GM12878 (cell line): ENCODE data around the gene TIA1. TPM values are rescaled to one million over a fixed set of nuclear protein-coding genes. Genes with fewer than 3 reads are reported as not detected.
A peak's percentile ranks its signal among the peaks of the same experiment; 100 is the strongest.

Source experiments
- BCL11A ChIP-seq: IDR thresholded peaks from 2 replicates; pipeline ENCODE4 v1.6.1; 2011; ENCODE audit warnings: low read depth, low read length
- BMI1 ChIP-seq: fragments of 450-650 bp; IDR thresholded peaks from 2 replicates; pipeline ENCODE4 v1.6.1; 2016; ENCODE audit warnings: mild to moderate bottlenecking, moderate library complexity, borderline replicate concordance
- CBFB ChIP-seq: IDR thresholded peaks from 2 replicates; pipeline ENCODE4 v1.6.1; 2016; ENCODE audit warnings: antibody characterized with exemption, low read depth
- CHD1 ChIP-seq: IDR thresholded peaks from 2 replicates; pipeline ENCODE4 v1.6.1; 2012; ENCODE audit warnings: low read depth, low read length, improper control_type of control experiment
- CHD2 ChIP-seq: IDR thresholded peaks from 2 replicates; pipeline ENCODE4 v1.6.1; 2011; ENCODE audit warnings: low read depth, low read length, improper control_type of control experiment, borderline replicate concordance
- HDGF ChIP-seq: fragments of 450-650 bp; IDR thresholded peaks from 2 replicates; pipeline ENCODE4 v1.6.1; 2016; ENCODE audit warnings: antibody characterized with exemption
- JUNB ChIP-seq: IDR thresholded peaks from 2 replicates; pipeline ENCODE4 v1.6.1; 2016; ENCODE audit warnings: antibody characterized with exemption, mild to moderate bottlenecking
- LARP7 ChIP-seq: fragments of 450-650 bp; IDR thresholded peaks from 2 replicates; pipeline ENCODE4 v1.6.1; 2017; ENCODE audit warnings: mild to moderate bottlenecking
- MYC ChIP-seq: IDR thresholded peaks from 2 replicates; pipeline ENCODE4 v1.6.1; 2011; ENCODE audit warnings: mild to moderate bottlenecking, low read length, moderate library complexity, inconsistent platforms; ENCODE audit not compliant: insufficient read depth, insufficient replicate concordance, insufficient read length, severe bottlenecking
- NFYA ChIP-seq: IDR thresholded peaks from 2 replicates; pipeline ENCODE4 v1.6.1; 2011; ENCODE audit warnings: low read depth, mild to moderate bottlenecking, low read length, improper control_type of control experiment, borderline replicate concordance
- NFYB ChIP-seq: IDR thresholded peaks from 2 replicates; pipeline ENCODE4 v1.6.1; 2011; ENCODE audit warnings: low read depth, mild to moderate bottlenecking, low read length, improper control_type of control experiment, moderate library complexity; ENCODE audit not compliant: insufficient read depth
- NR2C2 ChIP-seq: IDR thresholded peaks from 2 replicates; pipeline ENCODE4 v1.6.1; 2011; ENCODE audit warnings: borderline replicate concordance, low read depth; ENCODE audit not compliant: control insufficient read depth, insufficient read length
- NR2F1 ChIP-seq: fragments of 450-650 bp; conservative IDR thresholded peaks from 2 replicates; pipeline ENCODE4 v1.6.1; 2017; ENCODE audit warnings: mild to moderate bottlenecking
- RAD51 ChIP-seq: fragments of 450-650 bp; IDR thresholded peaks from 2 replicates; pipeline ENCODE4 v1.6.1; 2016; ENCODE audit warnings: moderate library complexity, mild to moderate bottlenecking, inconsistent platforms
- RB1 ChIP-seq: fragments of 450-650 bp; formaldehyde crosslinking; IDR thresholded peaks from 2 replicates; pipeline ENCODE4 v1.6.1; 2017; ENCODE audit warnings: mild to moderate bottlenecking, borderline replicate concordance
- RCOR1 ChIP-seq: conservative IDR thresholded peaks from 2 replicates; pipeline ENCODE4 v1.6.1; 2012; ENCODE audit warnings: low read depth, low read length, improper control_type of control experiment
- YY1 ChIP-seq: IDR thresholded peaks from 2 replicates; pipeline ENCODE4 v1.6.1; 2011; ENCODE audit warnings: low read depth, mild to moderate bottlenecking, low read length
- ZBED1 ChIP-seq: IDR thresholded peaks from 2 replicates; pipeline ENCODE4 v1.6.1; 2016; ENCODE audit warnings: borderline replicate concordance
- ZNF622 ChIP-seq: fragments of 450-650 bp; IDR thresholded peaks from 2 replicates; pipeline ENCODE4 v1.6.1; 2017; ENCODE audit warnings: mild to moderate bottlenecking, inconsistent platforms
- ZSCAN29 ChIP-seq: fragments of 450-650 bp; IDR thresholded peaks from 2 replicates; pipeline ENCODE4 v1.6.1; 2017; ENCODE audit warnings: mild to moderate bottlenecking, moderate library complexity
- polyA plus RNA-seq, 11 experiments: library from polyadenylated mRNA; depleted of rRNA in 4 of 11; unstranded in 6 of 11; stranded (reverse) in 5 of 11; fragments of >200 nt; fragmentation: Nextera tagmentation in 4 of 11; fragmentation: Illumina TruSeq in 1 of 11; extraction: Ambion mirVana in 4 of 11; extraction: Trizol in 1 of 11; gene quantifications; 1 replicate in 1 of 11; 2 replicates in 10 of 11; pipeline versions ENCODE4 v1.2.1 to v1.2.3, GENCODE V29; 2011 to 2016; ENCODE audit warnings: inconsistent platforms in 2 of 11, missing spikeins in 2 of 11, low read depth in 1 of 11
- total RNA-seq, 4 experiments: library from RNA; depleted of rRNA in 3 of 4; stranded (reverse); fragments of >200 nt in 3 of 4; fragmentation: Illumina TruSeq in 1 of 4; extraction: Trizol in 1 of 4; gene quantifications; 2 replicates each; pipeline versions ENCODE4 v1.2.1 to v1.2.3, GENCODE V29; 2013 to 2021
- TF ChIP-seq, protein P1 (sequence below): fragments of 450-650 bp; IDR thresholded peaks from 2 replicates; pipeline ENCODE4 v1.6.1; 2018; ENCODE audit warnings: borderline replicate concordance, mild to moderate bottlenecking; ENCODE audit not compliant: partially characterized antibody
- TF ChIP-seq, protein P2 (sequence below), 3 experiments: IDR thresholded peaks in 2 of 3; conservative IDR thresholded peaks in 1 of 3; 2 replicates each; pipeline ENCODE4 v1.5.1; 2011; ENCODE audit warnings: low read depth in 3 of 3, low read length in 3 of 3, mild to moderate bottlenecking in 3 of 3, control low read depth in 2 of 3, moderate library complexity in 2 of 3, inconsistent platforms in 1 of 3, mixed read lengths in 1 of 3; ENCODE audit not compliant: control insufficient read depth in 2 of 3, insufficient read depth in 1 of 3; ENCODE audit errors: extremely low read depth in 1 of 3
- TF ChIP-seq, protein P3 (sequence below): IDR thresholded peaks from 2 replicates; pipeline ENCODE4 v1.6.1; 2012; ENCODE audit warnings: low read depth, low read length, improper control_type of control experiment
- TF ChIP-seq, protein P4 (sequence below): fragments of 450-650 bp; conservative IDR thresholded peaks from 2 replicates; pipeline ENCODE4 v1.6.1; 2017; ENCODE audit warnings: mild to moderate bottlenecking, moderate library complexity

Gene TIA1
- total and polyA plus RNA-seq, 10 of the 15 experiments (the other 5 are each of a cell fraction or from before 2014, with no cell fraction given): 21.5 to 155 (median 67.0) TPM

DNA sequence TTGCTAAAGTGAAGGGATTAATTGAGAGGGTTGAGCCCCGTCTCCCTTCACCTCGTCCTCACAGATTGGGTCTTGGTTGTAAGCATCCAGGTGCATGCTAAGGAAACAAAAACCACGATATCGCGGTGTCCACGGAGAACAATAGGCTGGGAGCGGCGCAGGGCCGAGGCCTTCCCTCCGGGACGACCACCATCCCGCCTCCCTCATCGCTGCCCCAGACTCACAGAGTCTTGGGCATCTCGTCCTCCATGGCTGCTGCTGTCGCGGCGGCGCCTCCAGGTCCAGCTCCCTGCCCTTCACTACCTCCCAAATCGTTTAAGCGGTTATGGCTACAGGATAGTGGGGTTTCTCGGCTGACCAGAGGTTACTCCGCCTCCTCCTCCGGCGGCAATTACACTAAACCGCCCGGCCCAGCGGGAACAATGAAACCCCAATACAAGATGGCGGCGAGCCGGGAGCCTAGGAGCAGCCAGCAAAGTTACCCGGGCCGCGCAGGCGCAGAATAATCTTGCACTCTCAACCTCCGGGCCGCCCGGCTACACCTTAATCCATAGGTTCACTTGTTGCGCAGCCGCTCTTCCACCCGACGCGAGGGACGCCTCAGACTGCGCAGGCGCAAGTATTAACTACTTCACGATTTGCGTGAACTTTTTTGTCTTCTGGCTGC is at the start of gene TIA1 (continued):
- TF ChIP-seq MYC (no peak), RAD51 (no peak), HDGF (0 out of 2 replicates have a peak, but pooled peaks have one; percentile 48), NFYB (no peak), ZNF622 (no peak), RB1 (no peak; the same call in 1 of the 2 replicates), CHD2 (0 out of 2 replicates have a peak, but pooled peaks have one; percentile 12), CHD1 (no peak), BMI1 (no peak), ZSCAN29 (no peak), BCL11A (no peak), LARP7 (peak; percentile 80), JUNB (no peak), RCOR1 (no peak), NFYA (no peak), CBFB (peak; percentile 55; the same call in 1 of the 2 replicates), YY1 (peak; percentile 98), ZBED1 (no peak), NR2F1 (peak; percentile 92), NR2C2 (no peak)
- TF ChIP-seq, protein P1, sequence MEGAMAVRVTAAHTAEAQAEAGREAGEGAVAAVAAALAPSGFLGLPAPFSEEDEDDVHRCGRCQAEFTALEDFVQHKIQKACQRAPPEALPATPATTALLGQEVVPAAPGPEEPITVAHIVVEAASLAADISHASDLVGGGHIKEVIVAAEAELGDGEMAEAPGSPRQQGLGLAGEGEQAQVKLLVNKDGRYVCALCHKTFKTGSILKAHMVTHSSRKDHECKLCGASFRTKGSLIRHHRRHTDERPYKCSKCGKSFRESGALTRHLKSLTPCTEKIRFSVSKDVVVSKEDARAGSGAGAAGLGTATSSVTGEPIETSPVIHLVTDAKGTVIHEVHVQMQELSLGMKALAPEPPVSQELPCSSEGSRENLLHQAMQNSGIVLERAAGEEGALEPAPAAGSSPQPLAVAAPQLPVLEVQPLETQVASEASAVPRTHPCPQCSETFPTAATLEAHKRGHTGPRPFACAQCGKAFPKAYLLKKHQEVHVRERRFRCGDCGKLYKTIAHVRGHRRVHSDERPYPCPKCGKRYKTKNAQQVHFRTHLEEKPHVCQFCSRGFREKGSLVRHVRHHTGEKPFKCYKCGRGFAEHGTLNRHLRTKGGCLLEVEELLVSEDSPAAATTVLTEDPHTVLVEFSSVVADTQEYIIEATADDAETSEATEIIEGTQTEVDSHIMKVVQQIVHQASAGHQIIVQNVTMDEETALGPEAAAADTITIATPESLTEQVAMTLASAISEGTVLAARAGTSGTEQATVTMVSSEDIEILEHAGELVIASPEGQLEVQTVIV: no peak
- TF ChIP-seq, protein P2, sequence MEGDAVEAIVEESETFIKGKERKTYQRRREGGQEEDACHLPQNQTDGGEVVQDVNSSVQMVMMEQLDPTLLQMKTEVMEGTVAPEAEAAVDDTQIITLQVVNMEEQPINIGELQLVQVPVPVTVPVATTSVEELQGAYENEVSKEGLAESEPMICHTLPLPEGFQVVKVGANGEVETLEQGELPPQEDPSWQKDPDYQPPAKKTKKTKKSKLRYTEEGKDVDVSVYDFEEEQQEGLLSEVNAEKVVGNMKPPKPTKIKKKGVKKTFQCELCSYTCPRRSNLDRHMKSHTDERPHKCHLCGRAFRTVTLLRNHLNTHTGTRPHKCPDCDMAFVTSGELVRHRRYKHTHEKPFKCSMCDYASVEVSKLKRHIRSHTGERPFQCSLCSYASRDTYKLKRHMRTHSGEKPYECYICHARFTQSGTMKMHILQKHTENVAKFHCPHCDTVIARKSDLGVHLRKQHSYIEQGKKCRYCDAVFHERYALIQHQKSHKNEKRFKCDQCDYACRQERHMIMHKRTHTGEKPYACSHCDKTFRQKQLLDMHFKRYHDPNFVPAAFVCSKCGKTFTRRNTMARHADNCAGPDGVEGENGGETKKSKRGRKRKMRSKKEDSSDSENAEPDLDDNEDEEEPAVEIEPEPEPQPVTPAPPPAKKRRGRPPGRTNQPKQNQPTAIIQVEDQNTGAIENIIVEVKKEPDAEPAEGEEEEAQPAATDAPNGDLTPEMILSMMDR (IDR thresholded peaks at IDR 0.05 in 2 of 3, conservative IDR thresholded peaks at IDR 0.05 in 1 of 3; ENCODE audit: control insufficient read depth in 2 of 3, extremely low read depth in 1 of 3, insufficient read depth in 1 of 3, low read depth in 3 of 3, low read length in 3 of 3): no peak
- TF ChIP-seq, protein P3, sequence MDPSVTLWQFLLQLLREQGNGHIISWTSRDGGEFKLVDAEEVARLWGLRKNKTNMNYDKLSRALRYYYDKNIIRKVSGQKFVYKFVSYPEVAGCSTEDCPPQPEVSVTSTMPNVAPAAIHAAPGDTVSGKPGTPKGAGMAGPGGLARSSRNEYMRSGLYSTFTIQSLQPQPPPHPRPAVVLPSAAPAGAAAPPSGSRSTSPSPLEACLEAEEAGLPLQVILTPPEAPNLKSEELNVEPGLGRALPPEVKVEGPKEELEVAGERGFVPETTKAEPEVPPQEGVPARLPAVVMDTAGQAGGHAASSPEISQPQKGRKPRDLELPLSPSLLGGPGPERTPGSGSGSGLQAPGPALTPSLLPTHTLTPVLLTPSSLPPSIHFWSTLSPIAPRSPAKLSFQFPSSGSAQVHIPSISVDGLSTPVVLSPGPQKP: no peak
- TF ChIP-seq, protein P4, sequence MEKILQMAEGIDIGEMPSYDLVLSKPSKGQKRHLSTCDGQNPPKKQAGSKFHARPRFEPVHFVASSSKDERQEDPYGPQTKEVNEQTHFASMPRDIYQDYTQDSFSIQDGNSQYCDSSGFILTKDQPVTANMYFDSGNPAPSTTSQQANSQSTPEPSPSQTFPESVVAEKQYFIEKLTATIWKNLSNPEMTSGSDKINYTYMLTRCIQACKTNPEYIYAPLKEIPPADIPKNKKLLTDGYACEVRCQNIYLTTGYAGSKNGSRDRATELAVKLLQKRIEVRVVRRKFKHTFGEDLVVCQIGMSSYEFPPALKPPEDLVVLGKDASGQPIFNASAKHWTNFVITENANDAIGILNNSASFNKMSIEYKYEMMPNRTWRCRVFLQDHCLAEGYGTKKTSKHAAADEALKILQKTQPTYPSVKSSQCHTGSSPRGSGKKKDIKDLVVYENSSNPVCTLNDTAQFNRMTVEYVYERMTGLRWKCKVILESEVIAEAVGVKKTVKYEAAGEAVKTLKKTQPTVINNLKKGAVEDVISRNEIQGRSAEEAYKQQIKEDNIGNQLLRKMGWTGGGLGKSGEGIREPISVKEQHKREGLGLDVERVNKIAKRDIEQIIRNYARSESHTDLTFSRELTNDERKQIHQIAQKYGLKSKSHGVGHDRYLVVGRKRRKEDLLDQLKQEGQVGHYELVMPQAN: peak; percentile 83
